ENCODE data around the gene NT5E. TPM values are rescaled to one million over a fixed set of nuclear protein-coding genes. Genes with fewer than 3 reads are reported as not detected.

NT5E gene
- total and polyA plus RNA-seq, 4 donors = 3.2 to 13.9 (median 8.5) TPM

GRCh38 chr6:85464260-85464644 is 14.4 kb downstream of the NT5E start:
- peaks cover 0 to 2% (median 0%) of the 10 kb centered on the region in 4 donors for H3K36me3 ChIP-seq (ENCODE audit: control insufficient read depth in 4 of 4, insufficient read depth in 4 of 4, low read length in 4 of 4)
- H3K27ac ChIP-seq (ENCODE audit: low read depth in 1 of 2, low read length in 1 of 2) = peak overlapping the region in 1 of 2 donors; percentile 60
- no peak overlapping the region for H3K9ac ChIP-seq (ENCODE audit: insufficient read depth in 1 of 2, low read length in 2 of 2)
- peaks cover 0 to 18% (median 2%) of the 10 kb centered on the region in 5 donors for H3K4me1 ChIP-seq (ENCODE audit: control insufficient read depth in 5 of 5, insufficient read depth in 5 of 5, low read length in 5 of 5)
- 33% methylated on average over 4 of the region's 4 CpGs for WGBS, 2 donors
- ATAC-seq (ENCODE audit: insufficient read depth, low FRiP score) (no peak), DNase-seq (peak in 1 of 3 donors; percentile 25)
- H3K27me3 ChIP-seq (ENCODE audit: control insufficient read depth in 3 of 3, insufficient read depth in 3 of 3, low read length in 2 of 3) = no peaks in the 10 kb centered on the region
- TF ChIP-seq, protein P1, sequence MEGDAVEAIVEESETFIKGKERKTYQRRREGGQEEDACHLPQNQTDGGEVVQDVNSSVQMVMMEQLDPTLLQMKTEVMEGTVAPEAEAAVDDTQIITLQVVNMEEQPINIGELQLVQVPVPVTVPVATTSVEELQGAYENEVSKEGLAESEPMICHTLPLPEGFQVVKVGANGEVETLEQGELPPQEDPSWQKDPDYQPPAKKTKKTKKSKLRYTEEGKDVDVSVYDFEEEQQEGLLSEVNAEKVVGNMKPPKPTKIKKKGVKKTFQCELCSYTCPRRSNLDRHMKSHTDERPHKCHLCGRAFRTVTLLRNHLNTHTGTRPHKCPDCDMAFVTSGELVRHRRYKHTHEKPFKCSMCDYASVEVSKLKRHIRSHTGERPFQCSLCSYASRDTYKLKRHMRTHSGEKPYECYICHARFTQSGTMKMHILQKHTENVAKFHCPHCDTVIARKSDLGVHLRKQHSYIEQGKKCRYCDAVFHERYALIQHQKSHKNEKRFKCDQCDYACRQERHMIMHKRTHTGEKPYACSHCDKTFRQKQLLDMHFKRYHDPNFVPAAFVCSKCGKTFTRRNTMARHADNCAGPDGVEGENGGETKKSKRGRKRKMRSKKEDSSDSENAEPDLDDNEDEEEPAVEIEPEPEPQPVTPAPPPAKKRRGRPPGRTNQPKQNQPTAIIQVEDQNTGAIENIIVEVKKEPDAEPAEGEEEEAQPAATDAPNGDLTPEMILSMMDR (IDR thresholded peaks at IDR 0.05; ENCODE audit: control extremely low read depth, extremely low read depth) = no peak
- peaks cover 0 to 2% (median 0%) of the 10 kb centered on the region in 4 donors for H3K9me3 ChIP-seq (ENCODE audit: control insufficient read depth in 4 of 4, insufficient read depth in 3 of 4, low read length in 3 of 4)
- H3K4me3 ChIP-seq = no peak overlapping the region

DNA sequence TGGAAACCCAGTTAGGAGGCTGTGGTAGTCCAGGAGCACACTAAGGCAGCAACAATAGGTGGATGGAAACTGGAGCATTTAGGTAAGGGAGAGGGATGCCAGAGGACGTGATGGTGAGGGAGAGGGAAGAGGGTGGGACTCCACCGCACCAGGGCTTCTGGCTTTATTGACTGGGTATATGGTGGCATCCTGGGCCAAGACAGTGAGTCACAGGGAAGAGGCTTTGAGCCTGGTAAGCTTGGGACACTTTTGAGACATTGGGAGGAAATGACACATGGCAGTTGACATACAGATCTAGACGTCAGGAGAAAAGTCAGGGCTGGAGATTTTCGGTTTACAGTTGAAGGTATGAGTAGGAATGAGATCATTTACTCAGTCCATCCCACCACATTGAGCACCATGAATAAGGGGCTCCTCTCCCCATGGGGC is 14.9 kb downstream of the NT5E start:
- peaks cover 0 to 20% (median 2%) of the 10 kb centered on the region in 5 donors for H3K4me1 ChIP-seq (ENCODE audit: control insufficient read depth in 5 of 5, insufficient read depth in 5 of 5, low read length in 5 of 5)
- DNase-seq (no peak), ATAC-seq (ENCODE audit: insufficient read depth, low FRiP score) (no peak)
- 48 to 62% methylated on average over 4 of the region's 4 CpGs for WGBS, 2 donors
- H3K9ac ChIP-seq (ENCODE audit: insufficient read depth in 1 of 2, low read length in 2 of 2) = no peak overlapping the region
- peaks cover 0 to 2% (median 0%) of the 10 kb centered on the region in 4 donors for H3K9me3 ChIP-seq (ENCODE audit: control insufficient read depth in 4 of 4, insufficient read depth in 3 of 4, low read length in 3 of 4)
- H3K36me3 ChIP-seq (ENCODE audit: control insufficient read depth in 4 of 4, insufficient read depth in 4 of 4, low read length in 4 of 4) = peaks cover 0 to 2% (median under 1%) of the 10 kb centered on the region in 4 donors
- no peaks in the 10 kb centered on the region for H3K27me3 ChIP-seq (ENCODE audit: control insufficient read depth in 3 of 3, insufficient read depth in 3 of 3, low read length in 2 of 3)
- TF ChIP-seq, protein P1 (IDR thresholded peaks at IDR 0.05; ENCODE audit: control extremely low read depth, extremely low read depth) = no peak
- H3K27ac ChIP-seq (ENCODE audit: low read depth in 1 of 2, low read length in 1 of 2) = no peak overlapping the region
- H3K4me3 ChIP-seq = no peak overlapping the region

DNA sequence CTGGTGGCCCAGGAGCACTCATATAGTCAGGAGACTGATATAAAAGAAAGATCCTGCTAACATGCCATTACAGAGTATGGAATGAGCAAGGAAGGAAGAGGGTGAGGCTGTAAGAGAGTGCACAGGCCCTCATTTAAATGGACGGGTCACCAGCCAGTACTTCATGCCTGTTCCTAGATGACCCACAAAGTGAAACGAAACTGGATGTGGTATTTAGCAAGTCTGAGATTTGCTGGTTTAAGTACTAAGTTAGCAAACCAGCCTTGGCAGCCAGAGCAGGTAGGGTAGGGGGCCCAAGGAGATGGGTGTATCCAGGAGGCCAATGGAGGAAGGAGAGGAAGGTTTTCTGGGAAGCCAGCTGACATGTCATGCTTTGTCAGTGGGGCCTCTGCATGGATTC is 15.9 kb downstream of the NT5E start:
- peaks cover 0 to 2% (median 0%) of the 10 kb centered on the region in 4 donors for H3K9me3 ChIP-seq (ENCODE audit: control insufficient read depth in 4 of 4, insufficient read depth in 3 of 4, low read length in 3 of 4)
- DNase-seq (no peak), ATAC-seq (ENCODE audit: insufficient read depth, low FRiP score) (no peak)
- no peak overlapping the region for H3K9ac ChIP-seq (ENCODE audit: insufficient read depth in 1 of 2, low read length in 2 of 2)
- H3K27ac ChIP-seq (ENCODE audit: low read depth in 1 of 2, low read length in 1 of 2) = no peak overlapping the region
- peaks cover 0 to 2% (median under 1%) of the 10 kb centered on the region in 4 donors for H3K36me3 ChIP-seq (ENCODE audit: control insufficient read depth in 4 of 4, insufficient read depth in 4 of 4, low read length in 4 of 4)
- H3K4me3 ChIP-seq = no peak overlapping the region
- H3K4me1 ChIP-seq (ENCODE audit: control insufficient read depth in 5 of 5, insufficient read depth in 5 of 5, low read length in 5 of 5) = peaks cover 0 to 17% (median 2%) of the 10 kb centered on the region in 5 donors
- WGBS, 2 donors = 39 to 50% methylated on average over 2 of the region's 2 CpGs
- TF ChIP-seq, protein P1 (IDR thresholded peaks at IDR 0.05; ENCODE audit: control extremely low read depth, extremely low read depth) = no peak
- H3K27me3 ChIP-seq (ENCODE audit: control insufficient read depth in 3 of 3, insufficient read depth in 3 of 3, low read length in 2 of 3) = no peaks in the 10 kb centered on the region

GRCh38 chr6:85468326-85468725 is 18.4 kb downstream of the NT5E start:
- Histone ChIP-seq H3K4me3 (no peak overlapping the region), H3K9ac (ENCODE audit: insufficient read depth in 1 of 2, low read length in 2 of 2) (no peak overlapping the region), H3K36me3 (ENCODE audit: control insufficient read depth in 4 of 4, insufficient read depth in 4 of 4, low read length in 4 of 4) (peaks cover 0 to 2% (median under 1%) of the 10 kb centered on the region in 4 donors), H3K27me3 (ENCODE audit: control insufficient read depth in 3 of 3, insufficient read depth in 3 of 3, low read length in 2 of 3) (no peaks in the 10 kb centered on the region), H3K4me1 (ENCODE audit: control insufficient read depth in 5 of 5, insufficient read depth in 5 of 5, low read length in 5 of 5) (peaks cover 0 to 8% (median 0%) of the 10 kb centered on the region in 5 donors), H3K9me3 (ENCODE audit: control insufficient read depth in 4 of 4, insufficient read depth in 3 of 4, low read length in 3 of 4) (no peaks in the 10 kb centered on the region), H3K27ac (ENCODE audit: low read depth in 1 of 2, low read length in 1 of 2) (no peak overlapping the region)
- DNase-seq (no peak), ATAC-seq (ENCODE audit: insufficient read depth, low FRiP score) (no peak)
- TF ChIP-seq, protein P1 (IDR thresholded peaks at IDR 0.05; ENCODE audit: control extremely low read depth, extremely low read depth) = no peak
